Measurements from ENCODE around the gene GNPTAB.

GRCh38 chr12:101819467-101819866, 11.3 kb downstream of the GNPTAB start:
- TF ChIP-seq CTCF (conservative IDR thresholded peaks at IDR 0.05; ENCODE audit: low read depth, low read length) (no peak), EZH2 (IDR thresholded peaks at IDR 0.05; ENCODE audit: low read length, unreplicated experiment) (no peak), EZH2phosphoT487 (IDR thresholded peaks at IDR 0.05; ENCODE audit: borderline replicate concordance, low read length) (no peak)

Measured in PC-3 (cell line).